NB4 (cell line): ENCODE data around the gene EIF6.

Source experiments
- DNase-seq: peaks from one replicate; pipeline ENCODE4 v3.0.0; 2010; ENCODE audit warnings: low read depth
- H3K4me3 ChIP-seq: one replicate; pipeline ENCODE4 v1.5.1; 2011; ENCODE audit warnings: mild to moderate bottlenecking, low read depth, low read length, moderate library complexity
- MYC ChIP-seq: IDR thresholded peaks from 2 replicates; pipeline ENCODE4 v1.6.1; 2011; ENCODE audit warnings: low read depth, low read length
- POLR2A ChIP-seq: IDR thresholded peaks from 2 replicates; pipeline ENCODE4 v1.6.1; 2011; ENCODE audit warnings: mild to moderate bottlenecking; ENCODE audit not compliant: insufficient read length; ENCODE audit errors: extremely low read depth
- TF ChIP-seq, protein P1 (sequence below): IDR thresholded peaks from 2 replicates; pipeline ENCODE4 v1.6.1; 2011; ENCODE audit warnings: low read depth, low read length
- TF ChIP-seq, protein P2 (sequence below): IDR thresholded peaks from one replicate; pipeline ENCODE4 v1.5.1; 2012; ENCODE audit warnings: low read depth, low read length

Gene EIF6

DNA sequence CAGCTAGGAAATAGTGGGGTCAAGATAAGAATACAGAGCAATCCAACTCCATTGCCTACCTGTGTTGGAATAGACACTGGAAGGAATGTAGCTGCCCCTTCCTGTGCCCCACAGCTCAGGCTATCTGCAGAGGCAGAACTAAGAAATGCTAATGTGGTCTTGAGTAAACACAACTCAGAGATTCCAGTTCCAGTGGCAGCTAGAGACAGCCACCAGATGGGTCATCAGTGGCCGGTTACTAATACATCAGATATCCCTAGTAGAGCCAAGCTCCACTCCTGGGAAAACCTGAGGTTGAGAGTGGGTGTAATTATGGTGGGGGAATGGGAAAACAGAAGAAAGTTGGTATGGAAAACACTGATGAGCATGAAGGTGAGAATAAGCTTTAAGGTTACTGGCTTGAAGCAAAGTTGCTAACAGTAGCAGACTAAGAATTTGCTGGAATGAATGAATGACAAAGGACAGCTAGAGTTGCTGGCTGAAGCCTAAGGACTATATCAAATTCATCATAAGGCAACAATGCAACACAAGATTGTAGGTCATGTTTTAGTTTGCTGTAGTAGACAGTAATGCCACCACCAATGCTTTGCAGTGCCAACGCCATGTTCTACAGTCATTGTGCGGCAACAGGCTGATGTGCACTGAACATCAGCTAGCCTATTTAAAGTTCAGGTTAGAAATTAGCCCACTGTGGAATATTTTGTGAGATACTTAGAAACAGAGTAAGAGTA lies 36.0 kb upstream of the EIF6 start:
- no peak for DNase-seq
- no peak overlapping the region for H3K4me3 ChIP-seq
- TF ChIP-seq, protein P1, sequence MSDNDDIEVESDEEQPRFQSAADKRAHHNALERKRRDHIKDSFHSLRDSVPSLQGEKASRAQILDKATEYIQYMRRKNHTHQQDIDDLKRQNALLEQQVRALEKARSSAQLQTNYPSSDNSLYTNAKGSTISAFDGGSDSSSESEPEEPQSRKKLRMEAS = no peak
- TF ChIP-seq, protein P2, sequence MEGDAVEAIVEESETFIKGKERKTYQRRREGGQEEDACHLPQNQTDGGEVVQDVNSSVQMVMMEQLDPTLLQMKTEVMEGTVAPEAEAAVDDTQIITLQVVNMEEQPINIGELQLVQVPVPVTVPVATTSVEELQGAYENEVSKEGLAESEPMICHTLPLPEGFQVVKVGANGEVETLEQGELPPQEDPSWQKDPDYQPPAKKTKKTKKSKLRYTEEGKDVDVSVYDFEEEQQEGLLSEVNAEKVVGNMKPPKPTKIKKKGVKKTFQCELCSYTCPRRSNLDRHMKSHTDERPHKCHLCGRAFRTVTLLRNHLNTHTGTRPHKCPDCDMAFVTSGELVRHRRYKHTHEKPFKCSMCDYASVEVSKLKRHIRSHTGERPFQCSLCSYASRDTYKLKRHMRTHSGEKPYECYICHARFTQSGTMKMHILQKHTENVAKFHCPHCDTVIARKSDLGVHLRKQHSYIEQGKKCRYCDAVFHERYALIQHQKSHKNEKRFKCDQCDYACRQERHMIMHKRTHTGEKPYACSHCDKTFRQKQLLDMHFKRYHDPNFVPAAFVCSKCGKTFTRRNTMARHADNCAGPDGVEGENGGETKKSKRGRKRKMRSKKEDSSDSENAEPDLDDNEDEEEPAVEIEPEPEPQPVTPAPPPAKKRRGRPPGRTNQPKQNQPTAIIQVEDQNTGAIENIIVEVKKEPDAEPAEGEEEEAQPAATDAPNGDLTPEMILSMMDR = no peak

DNA sequence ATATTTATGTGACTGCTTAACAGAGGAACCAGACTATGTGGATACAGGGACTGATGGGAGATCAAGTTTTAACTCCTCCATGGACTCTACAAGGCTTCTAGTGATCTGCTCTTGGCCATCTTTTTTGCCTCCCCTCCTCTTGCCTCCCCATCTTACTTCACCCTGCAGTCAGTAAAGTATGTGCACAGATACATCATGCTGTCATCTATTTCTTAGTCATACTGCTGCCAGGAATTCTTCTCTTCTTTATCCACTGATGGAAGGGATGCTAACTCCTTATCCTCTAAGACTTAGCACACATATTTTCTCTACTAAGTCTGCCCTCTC lies 35.3 kb upstream of the EIF6 start:
- DNase-seq = no peak
- H3K4me3 ChIP-seq = no peak overlapping the region
- no peak for TF ChIP-seq MYC
- TF ChIP-seq, protein P1 = no peak
- TF ChIP-seq, protein P2 = no peak
- TF ChIP-seq POLR2A = no peak

DNA sequence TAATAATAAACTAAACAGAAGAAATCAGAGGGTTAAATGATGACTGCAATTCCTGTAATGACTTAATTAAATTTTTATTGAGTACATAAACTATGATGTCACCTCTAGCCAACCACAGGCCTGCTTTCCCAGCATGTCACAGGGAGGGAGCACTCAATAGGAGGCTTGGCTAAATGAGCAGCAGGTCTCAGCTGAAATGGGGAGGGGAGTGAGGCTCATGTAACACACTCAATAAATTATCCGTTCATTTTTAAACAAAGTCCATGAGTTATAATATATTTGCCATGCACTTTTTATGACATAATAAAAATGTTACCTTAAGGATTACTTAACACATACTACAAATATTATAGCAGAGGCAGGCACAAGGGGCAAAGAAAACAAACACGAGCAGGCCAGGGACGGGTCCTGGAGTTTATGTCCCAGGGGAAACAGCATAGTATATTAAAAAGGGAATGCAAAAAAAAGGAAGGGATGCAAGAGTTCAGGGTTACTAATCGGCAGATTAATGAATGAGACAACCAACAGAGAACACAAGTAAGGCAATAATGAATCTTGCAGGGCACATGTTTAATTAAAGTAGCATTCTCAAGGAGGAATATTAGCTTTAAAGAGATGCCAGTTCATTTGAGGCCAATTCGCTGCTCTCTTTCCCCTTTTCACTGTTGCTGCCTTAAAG lies 34.8 kb upstream of the EIF6 start:
- DNase-seq = no peak

GRCh38 chr20:35318502-35319157 lies 34.1 kb upstream of the EIF6 start:
- H3K4me3 ChIP-seq = no peak overlapping the region
- no peak for DNase-seq
- TF ChIP-seq, protein P2 = no peak
- TF ChIP-seq, protein P1 = no peak
- TF ChIP-seq POLR2A (no peak), MYC (no peak)

More for the DNA sequence above, 34.8 kb upstream of the EIF6 start:
- TF ChIP-seq POLR2A (no peak), MYC (no peak)
- TF ChIP-seq, protein P2 = no peak
- TF ChIP-seq, protein P1 = no peak
- H3K4me3 ChIP-seq = no peak overlapping the region

DNA sequence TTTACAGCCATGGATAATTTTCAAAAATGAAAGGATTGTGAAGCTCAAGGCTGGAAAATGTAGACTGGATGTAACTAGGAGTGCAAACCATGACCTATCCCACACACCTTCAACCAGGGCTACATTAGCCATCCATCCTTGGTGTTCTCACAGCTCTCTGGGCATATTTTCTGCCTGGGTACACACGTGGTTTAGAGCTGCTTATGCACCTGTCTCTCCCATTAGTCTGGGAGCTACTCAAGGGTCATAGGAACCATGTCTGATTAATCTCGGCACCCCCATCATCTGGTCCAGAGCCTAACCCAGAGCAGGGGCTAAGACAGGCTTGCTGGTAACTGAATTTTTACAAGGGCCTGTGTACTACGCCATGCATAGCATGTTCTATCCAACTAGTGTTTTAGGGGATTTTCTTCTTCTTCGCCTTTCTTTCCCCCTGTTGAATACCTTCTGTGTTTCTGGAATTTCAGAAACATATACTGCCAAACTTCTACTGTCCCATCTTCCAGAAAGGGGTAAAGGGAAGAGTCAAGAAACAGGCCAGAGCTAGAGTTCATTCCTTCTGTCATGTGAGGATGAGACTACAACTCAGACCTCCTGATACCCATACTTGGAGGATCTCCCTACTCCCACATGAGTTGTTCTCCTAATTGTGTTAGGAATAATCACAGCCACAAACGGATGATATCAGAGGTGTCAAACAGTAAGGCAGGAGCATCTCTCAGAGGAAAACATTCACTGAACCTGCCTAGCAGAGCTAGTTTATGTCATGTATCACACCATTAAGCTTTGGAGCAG lies 33.0 kb upstream of the EIF6 start:
- H3K4me3 ChIP-seq = no peak overlapping the region
- DNase-seq = no peak
- TF ChIP-seq MYC = no peak
- TF ChIP-seq POLR2A = no peak
- TF ChIP-seq, protein P2 = no peak
- TF ChIP-seq, protein P1 = no peak
